ENCODE measurements around the gene OLFML1.
"Not testable (repeated sequence)": the region's sequence is repeated elsewhere in the genome, so short reads cannot be mapped to it uniquely, and the experiment has no call there.

The OLFML1 gene

DNA sequence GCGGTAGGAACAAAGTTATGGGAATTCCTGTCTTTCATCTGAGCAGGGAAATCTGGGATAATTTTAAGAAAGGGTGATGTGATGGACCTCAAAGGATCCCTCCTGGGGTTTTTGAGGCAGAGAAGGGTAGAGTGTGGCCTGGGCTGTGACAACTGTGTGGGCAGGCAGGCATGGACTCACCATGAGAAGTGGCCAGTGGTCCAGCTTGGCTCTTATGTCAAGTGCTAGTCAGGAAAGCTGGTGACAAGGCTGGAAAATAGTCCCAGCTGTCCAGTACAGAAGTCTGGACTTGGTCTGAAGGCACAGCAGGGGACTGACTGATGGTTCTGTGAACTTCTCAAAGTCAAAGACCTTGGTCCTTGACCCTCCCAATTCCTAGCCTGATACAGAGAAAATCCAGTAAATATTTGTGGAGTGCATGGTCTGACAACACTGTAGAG lies 30.2 kb downstream of the OLFML1 start:
- no peak overlapping the region for H3K4me3 ChIP-seq
- TF ChIP-seq, protein P1, sequence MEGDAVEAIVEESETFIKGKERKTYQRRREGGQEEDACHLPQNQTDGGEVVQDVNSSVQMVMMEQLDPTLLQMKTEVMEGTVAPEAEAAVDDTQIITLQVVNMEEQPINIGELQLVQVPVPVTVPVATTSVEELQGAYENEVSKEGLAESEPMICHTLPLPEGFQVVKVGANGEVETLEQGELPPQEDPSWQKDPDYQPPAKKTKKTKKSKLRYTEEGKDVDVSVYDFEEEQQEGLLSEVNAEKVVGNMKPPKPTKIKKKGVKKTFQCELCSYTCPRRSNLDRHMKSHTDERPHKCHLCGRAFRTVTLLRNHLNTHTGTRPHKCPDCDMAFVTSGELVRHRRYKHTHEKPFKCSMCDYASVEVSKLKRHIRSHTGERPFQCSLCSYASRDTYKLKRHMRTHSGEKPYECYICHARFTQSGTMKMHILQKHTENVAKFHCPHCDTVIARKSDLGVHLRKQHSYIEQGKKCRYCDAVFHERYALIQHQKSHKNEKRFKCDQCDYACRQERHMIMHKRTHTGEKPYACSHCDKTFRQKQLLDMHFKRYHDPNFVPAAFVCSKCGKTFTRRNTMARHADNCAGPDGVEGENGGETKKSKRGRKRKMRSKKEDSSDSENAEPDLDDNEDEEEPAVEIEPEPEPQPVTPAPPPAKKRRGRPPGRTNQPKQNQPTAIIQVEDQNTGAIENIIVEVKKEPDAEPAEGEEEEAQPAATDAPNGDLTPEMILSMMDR (IDR thresholded peaks at IDR 0.05), result no peak
- H3K27ac ChIP-seq, result no peak overlapping the region
- peak; percentile 52 for DNase-seq (ENCODE audit: low spot score)

GRCh38 chr11:7516475-7516874 lies 31.2 kb downstream of the OLFML1 start:
- no peak overlapping the region for H3K27ac ChIP-seq
- TF ChIP-seq, protein P1 (IDR thresholded peaks at IDR 0.05), result no peak
- peak; percentile 56 for DNase-seq (ENCODE audit: low spot score)
- no peak overlapping the region for H3K4me3 ChIP-seq

GRCh38 chr11:7517743-7518142 lies 32.4 kb downstream of the OLFML1 start:
- H3K27ac ChIP-seq, H3K4me3 ChIP-seq: not testable (repeated sequence)
- peak; percentile 38 for DNase-seq (ENCODE audit: low spot score)

DNA sequence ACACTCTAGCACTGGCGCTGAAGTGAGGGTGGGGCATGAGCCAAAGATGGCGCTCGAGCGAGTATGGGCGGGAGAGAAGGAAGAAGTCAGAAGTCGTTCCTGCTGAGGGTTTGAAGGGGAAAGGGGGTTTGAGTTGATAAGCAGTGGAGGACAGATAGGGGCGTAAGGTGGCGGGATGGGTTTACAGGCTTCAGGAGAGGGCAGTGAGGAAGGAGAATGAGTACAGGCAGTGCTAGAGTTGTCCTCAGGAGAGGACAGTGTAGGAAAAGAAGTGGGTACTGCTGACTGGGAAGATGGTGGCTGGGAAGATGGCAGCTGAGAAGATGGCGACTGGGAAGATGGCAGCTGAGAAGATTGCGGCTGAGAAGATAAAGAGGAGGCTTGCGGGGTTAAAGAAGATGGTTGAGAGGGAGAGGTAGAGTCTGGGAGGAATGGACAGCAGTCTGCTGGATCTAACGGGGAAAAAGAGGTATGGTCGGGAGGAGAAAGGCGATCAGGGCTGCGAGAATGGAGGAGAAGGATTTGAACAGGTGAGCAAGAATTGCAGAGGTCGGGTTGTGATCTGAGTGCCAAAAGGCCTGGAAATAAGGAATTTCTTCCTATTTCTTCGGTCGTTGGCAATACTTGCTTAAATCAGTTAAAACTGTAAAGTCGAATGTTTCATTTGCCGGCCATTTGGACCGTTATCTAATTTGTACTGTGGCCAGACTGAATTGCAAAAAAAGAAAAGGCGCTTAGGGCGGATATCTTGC lies 33.7 kb downstream of the OLFML1 start:
- Histone ChIP-seq H3K27ac (no peak overlapping the region), H3K4me3 (no peak overlapping the region)
- DNase-seq (ENCODE audit: low spot score), result peak; percentile 71
- TF ChIP-seq, protein P1 (IDR thresholded peaks at IDR 0.05), result no peak

GRCh38 chr11:7520011-7520942 lies 35.0 kb downstream of the OLFML1 start:
- TF ChIP-seq, protein P1 (IDR thresholded peaks at IDR 0.05), result no peak
- Histone ChIP-seq H3K4me3 (no peak overlapping the region), H3K27ac (peak overlapping the region in 1 of 2 donors; percentile 56)
- peak; percentile 65 for DNase-seq (ENCODE audit: low spot score)

DNA sequence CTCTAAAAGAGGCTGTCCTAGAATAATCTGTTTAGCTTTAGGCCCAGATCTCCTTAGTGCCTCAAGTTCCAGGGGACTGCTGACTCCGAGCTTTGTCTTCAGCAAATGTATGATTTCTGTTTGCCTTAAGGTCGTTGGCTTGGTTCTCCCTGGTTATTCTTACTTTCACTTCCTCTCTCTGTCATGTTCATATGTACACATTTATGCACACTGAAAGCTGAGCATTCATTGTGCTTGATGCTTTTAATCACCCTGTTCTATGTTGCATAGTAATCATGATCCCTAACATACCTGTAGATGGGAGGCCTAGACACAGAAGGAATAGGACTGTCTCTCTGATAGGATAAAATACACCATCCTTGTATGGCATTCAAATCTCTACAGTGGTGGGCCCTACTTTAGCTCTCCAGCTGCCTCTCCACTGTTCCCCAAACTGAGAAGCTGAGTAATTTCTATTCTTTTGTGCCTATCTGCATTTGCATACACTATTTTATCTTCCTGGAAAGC lies 35.7 kb downstream of the OLFML1 start:
- Histone ChIP-seq H3K27ac (peak overlapping the region in 1 of 2 donors; percentile 56), H3K4me3 (no peak overlapping the region)
- TF ChIP-seq, protein P1 (IDR thresholded peaks at IDR 0.05), result no peak
- DNase-seq (ENCODE audit: low spot score), result no peak

GRCh38 chr11:7522121-7522520 lies 36.8 kb downstream of the OLFML1 start:
- DNase-seq (ENCODE audit: low spot score), result no peak
- no peak overlapping the region for H3K4me3 ChIP-seq
- TF ChIP-seq, protein P1 (IDR thresholded peaks at IDR 0.05), result no peak
- peak overlapping the region in 1 of 2 donors; percentile 50 for H3K27ac ChIP-seq
